Neuron (in vitro differentiated cells): ENCODE data around the gene SMG9.

Experiments
- H2AFZ ChIP-seq: one replicate; pipeline ENCODE4 v1.6.1; 2013; ENCODE audit warnings: low read depth, mild to moderate bottlenecking, inconsistent platforms, low read length, moderate library complexity
- H3K27me3 ChIP-seq: one replicate; pipeline ENCODE4 v1.6.1; 2013; ENCODE audit warnings: low read length; ENCODE audit not compliant: insufficient read depth
- H3K36me3 ChIP-seq: one replicate; pipeline ENCODE4 v1.6.1; 2013; ENCODE audit warnings: low read length; ENCODE audit not compliant: insufficient read depth
- H3K4me1 ChIP-seq: one replicate; pipeline ENCODE4 v1.6.1; 2013; ENCODE audit warnings: low read length; ENCODE audit not compliant: insufficient read depth
- H3K4me3 ChIP-seq: 2 replicates; pipeline ENCODE4 v1.5.1; 2013; ENCODE audit warnings: mild to moderate bottlenecking, low read length, moderate library complexity
- H3K9me3 ChIP-seq: one replicate; pipeline ENCODE4 v1.6.1; 2013; ENCODE audit warnings: low read length

Gene SMG9

GRCh38 chr19:43739439-43740235 is 15.1 kb downstream of the SMG9 start:
- H2AFZ ChIP-seq: no peak overlapping the region
- H3K9me3 ChIP-seq: no peaks in the 10 kb centered on the region
- no peak overlapping the region for H3K4me3 ChIP-seq
- no peaks in the 10 kb centered on the region for H3K4me1 ChIP-seq
- H3K27me3 ChIP-seq: no peaks in the 10 kb centered on the region
- H3K36me3 ChIP-seq: peaks cover 82% of the 10 kb centered on the region

DNA sequence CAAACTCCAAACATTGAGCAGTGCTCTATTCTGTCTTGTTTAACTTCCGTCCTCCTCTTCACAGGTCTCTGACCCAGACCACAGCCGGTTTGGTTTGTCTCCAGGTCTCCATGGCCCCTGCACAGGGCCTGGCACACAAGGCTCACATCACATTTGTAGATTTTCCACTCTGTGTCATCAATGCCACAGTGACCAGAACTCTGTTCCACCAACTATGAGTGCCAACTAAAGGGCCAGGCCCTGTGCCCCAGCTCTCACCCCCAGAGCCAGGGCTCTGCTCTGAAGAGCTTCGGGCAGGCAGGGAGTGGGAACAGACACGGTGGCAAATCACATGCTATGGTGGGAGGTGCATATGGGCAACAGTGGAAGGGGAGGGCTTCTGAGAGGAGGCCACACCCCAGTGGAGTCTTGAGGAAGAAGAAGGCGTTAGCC is 16.0 kb downstream of the SMG9 start:
- H3K36me3 ChIP-seq: peaks cover 81% of the 10 kb centered on the region

GRCh38 chr19:43735957-43736356 is 18.8 kb downstream of the SMG9 start:
- H3K27me3 ChIP-seq: no peaks in the 10 kb centered on the region
- no peaks in the 10 kb centered on the region for H3K4me1 ChIP-seq
- H3K4me3 ChIP-seq: no peak overlapping the region
- no peaks in the 10 kb centered on the region for H3K9me3 ChIP-seq
- no peak overlapping the region for H2AFZ ChIP-seq
- H3K36me3 ChIP-seq: peaks cover 88% of the 10 kb centered on the region

More for the DNA sequence above, 16.0 kb downstream of the SMG9 start:
- Histone ChIP-seq H3K27me3 (no peaks in the 10 kb centered on the region), H3K4me3 (no peak overlapping the region), H3K9me3 (no peaks in the 10 kb centered on the region), H3K4me1 (no peaks in the 10 kb centered on the region), H2AFZ (no peak overlapping the region)

DNA sequence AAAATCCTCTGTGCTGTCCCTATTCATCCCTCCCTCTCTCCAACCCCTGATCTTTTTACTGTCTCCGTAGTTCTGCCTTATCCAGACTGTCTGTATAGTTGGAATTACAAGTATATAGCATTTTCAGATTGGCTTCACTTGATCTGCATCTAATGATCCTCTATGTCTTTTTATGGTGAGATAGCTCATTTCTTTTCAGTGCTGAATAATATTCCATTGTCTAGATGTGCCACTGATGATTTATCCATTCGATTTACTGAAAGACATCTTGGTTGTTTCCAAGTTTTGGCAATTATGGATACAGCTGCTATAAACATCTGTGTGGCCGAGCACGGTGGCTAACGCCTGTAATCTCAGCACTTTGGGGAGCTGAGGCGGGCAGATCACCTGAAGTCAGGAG is 19.7 kb downstream of the SMG9 start:
- H3K27me3 ChIP-seq: no peaks in the 10 kb centered on the region
- H3K9me3 ChIP-seq: no peaks in the 10 kb centered on the region
- H2AFZ ChIP-seq: no peak overlapping the region
- no peaks in the 10 kb centered on the region for H3K4me1 ChIP-seq
- H3K4me3 ChIP-seq: no peak overlapping the region
- H3K36me3 ChIP-seq: peaks cover 82% of the 10 kb centered on the region

- Histone ChIP-seq H2AFZ (no peak overlapping the region), H3K36me3 (peaks cover 70% of the 10 kb centered on the region), H3K4me1 (no peaks in the 10 kb centered on the region), H3K9me3 (no peaks in the 10 kb centered on the region), H3K4me3 (no peak overlapping the region), H3K27me3 (no peaks in the 10 kb centered on the region)
These were observed 22.9 kb downstream of the SMG9 start for GRCh38 chr19:43731846-43732245.

GRCh38 chr19:43731346-43731745 is 23.4 kb downstream of the SMG9 start:
- Histone ChIP-seq H3K27me3 (no peaks in the 10 kb centered on the region), H2AFZ (no peak overlapping the region), H3K4me3 (no peak overlapping the region), H3K9me3 (no peaks in the 10 kb centered on the region), H3K4me1 (no peaks in the 10 kb centered on the region), H3K36me3 (peaks cover 65% of the 10 kb centered on the region)

GRCh38 chr19:43729919-43730318 is 24.8 kb downstream of the SMG9 start:
- peaks cover 56% of the 10 kb centered on the region for H3K36me3 ChIP-seq
- no peaks in the 10 kb centered on the region for H3K4me1 ChIP-seq
- H3K27me3 ChIP-seq: no peaks in the 10 kb centered on the region
- H3K4me3 ChIP-seq: no peak overlapping the region
- H2AFZ ChIP-seq: no peak overlapping the region
- H3K9me3 ChIP-seq: no peaks in the 10 kb centered on the region

GRCh38 chr19:43727593-43727853 is 27.2 kb downstream of the SMG9 start:
- H3K36me3 ChIP-seq: peaks cover 34% of the 10 kb centered on the region
- no peak overlapping the region for H2AFZ ChIP-seq
- H3K4me1 ChIP-seq: no peaks in the 10 kb centered on the region
- H3K27me3 ChIP-seq: no peaks in the 10 kb centered on the region
- no peaks in the 10 kb centered on the region for H3K9me3 ChIP-seq
- H3K4me3 ChIP-seq: no peak overlapping the region

- H3K36me3 ChIP-seq: peaks cover 29% of the 10 kb centered on the region
- no peaks in the 10 kb centered on the region for H3K9me3 ChIP-seq
- H2AFZ ChIP-seq: no peak overlapping the region
These were observed 27.8 kb downstream of the SMG9 start for GRCh38 chr19:43726736-43727592.

GRCh38 chr19:43725468-43725867 is 29.3 kb downstream of the SMG9 start:
- Histone ChIP-seq H3K4me1 (no peaks in the 10 kb centered on the region), H3K4me3 (no peak overlapping the region), H3K36me3 (peaks cover 16% of the 10 kb centered on the region), H3K9me3 (no peaks in the 10 kb centered on the region), H2AFZ (no peak overlapping the region), H3K27me3 (peaks cover 4% of the 10 kb centered on the region)

More at GRCh38 chr19:43726736-43727592, 27.8 kb downstream of the SMG9 start:
- Histone ChIP-seq H3K4me1 (no peaks in the 10 kb centered on the region), H3K4me3 (no peak overlapping the region), H3K27me3 (no peaks in the 10 kb centered on the region)

GRCh38 chr19:43724896-43725295 is 29.9 kb downstream of the SMG9 start:
- Histone ChIP-seq H3K4me3 (no peak overlapping the region), H3K27me3 (peaks cover 4% of the 10 kb centered on the region), H3K36me3 (peaks cover 15% of the 10 kb centered on the region), H2AFZ (no peak overlapping the region), H3K4me1 (no peaks in the 10 kb centered on the region), H3K9me3 (no peaks in the 10 kb centered on the region)

DNA sequence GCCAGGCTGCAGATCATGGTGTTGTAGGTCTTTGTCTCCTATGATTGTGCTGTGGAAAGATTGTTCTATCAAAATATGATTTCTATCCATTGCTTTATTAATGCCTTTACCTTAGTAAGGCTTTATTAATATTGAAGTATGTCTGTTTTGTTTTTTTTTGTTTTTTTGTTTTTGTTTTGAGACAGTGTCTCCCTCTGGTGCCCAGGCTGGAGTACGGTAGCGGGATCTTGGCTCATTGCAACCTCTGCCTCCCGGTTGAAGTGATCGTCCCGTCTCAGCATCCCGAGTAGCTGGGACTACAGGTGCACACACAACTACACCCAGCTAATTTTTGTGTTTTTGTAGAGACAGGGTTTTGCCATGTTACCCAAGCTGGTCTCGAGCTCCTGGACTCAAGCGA is 31.2 kb downstream of the SMG9 start:
- no peaks in the 10 kb centered on the region for H3K9me3 ChIP-seq
- H3K4me3 ChIP-seq: no peak overlapping the region
- H2AFZ ChIP-seq: no peak overlapping the region
- H3K4me1 ChIP-seq: no peaks in the 10 kb centered on the region
- peaks cover 4% of the 10 kb centered on the region for H3K27me3 ChIP-seq
- peaks cover 2% of the 10 kb centered on the region for H3K36me3 ChIP-seq

GRCh38 chr19:43721469-43722048 is 33.2 kb downstream of the SMG9 start:
- peaks cover 4% of the 10 kb centered on the region for H3K27me3 ChIP-seq
- H2AFZ ChIP-seq: no peak overlapping the region
- no peaks in the 10 kb centered on the region for H3K9me3 ChIP-seq
- no peaks in the 10 kb centered on the region for H3K4me1 ChIP-seq
- H3K4me3 ChIP-seq: no peak overlapping the region
- H3K36me3 ChIP-seq: no peaks in the 10 kb centered on the region
